NCI-H345 (cell line): Measurements from ENCODE around the gene ZNHIT1.
"Not testable (repeated sequence)": the region's sequence is repeated elsewhere in the genome, so short reads cannot be mapped to it uniquely, and the experiment has no call there.

Experiments used
- DNase-seq: peaks from one replicate; lab custom pipeline; 2025; lab: John Stamatoyannopoulos, UW

ZNHIT1 gene

DNA sequence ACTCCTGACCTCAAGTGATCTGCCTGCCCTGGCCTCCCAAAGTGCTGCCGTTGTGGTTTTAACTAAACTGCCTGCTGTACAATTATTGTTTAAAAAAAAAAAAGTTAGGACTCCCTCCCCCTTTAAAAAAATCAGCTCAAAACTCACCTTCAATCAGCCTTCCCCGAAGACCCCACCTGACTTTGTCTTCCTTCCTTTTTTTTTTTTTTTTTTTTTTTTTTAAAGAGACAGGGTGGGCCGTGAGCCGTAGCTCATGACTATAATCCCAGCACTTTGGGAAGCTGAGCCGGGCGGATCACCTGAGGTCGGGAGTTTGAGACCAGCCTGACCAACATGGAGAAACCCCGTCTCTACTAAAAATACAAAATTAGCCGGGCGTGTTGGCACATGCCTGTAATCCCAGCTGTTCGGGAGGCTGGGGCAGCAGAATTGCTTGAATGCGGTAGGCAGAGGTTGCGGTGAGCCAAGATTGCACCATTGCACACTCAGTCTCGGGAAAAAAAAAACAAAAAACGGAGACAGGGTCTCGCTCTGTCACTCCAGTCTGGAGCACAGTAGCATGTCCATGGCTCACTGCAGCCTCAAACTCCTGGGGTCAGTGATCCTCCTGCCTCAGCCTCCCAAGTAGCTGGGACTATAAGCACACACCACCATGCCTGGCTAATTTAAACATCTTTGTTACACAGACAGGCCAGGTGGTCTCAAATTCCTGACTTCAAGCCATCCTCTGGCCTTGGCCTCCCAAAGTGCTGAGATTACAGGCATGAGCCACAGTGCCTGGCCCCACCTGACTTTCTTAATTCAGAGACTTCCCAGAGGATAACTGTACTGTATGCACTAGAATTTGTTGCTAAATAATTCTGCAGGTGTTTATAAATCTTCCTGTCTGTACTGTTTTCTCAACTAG lies 23.7 kb downstream of the ZNHIT1 start:
- DNase-seq, result no peak

DNA sequence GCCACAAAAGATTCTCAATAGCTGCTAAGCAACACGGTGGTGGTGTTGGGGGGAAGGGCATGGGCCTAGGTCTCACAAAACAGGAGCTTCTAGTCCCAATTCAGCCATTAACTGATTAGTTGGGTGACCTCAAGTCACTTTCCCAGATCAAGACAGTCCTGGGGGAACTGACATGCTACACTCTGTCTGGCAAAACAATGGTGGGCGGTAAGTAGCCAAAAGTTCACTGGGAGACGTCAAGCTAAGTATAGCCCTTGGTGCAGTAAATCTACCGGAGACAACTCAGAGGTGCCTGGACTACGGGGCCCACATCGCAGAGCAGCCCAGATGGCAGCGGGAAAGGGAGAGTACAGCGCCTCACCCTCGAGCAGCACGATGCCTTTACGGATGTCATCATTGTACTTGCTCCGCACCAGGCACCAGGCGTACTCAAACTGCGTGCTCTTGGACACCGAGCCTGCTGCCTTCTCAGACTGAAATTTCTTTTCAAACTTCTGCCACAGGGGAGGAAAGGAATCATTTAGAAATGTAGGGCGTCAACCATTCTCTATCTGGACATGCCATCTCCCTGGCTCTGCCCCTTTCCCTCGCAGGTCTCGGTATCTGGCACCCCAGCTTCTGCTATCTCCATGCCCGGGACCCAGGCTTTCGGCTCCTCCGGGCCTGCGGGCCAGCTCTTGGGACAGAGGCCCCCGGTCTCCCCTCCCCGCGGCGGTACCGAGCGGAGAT lies 25.8 kb downstream of the ZNHIT1 start:
- no peak for DNase-seq

DNA sequence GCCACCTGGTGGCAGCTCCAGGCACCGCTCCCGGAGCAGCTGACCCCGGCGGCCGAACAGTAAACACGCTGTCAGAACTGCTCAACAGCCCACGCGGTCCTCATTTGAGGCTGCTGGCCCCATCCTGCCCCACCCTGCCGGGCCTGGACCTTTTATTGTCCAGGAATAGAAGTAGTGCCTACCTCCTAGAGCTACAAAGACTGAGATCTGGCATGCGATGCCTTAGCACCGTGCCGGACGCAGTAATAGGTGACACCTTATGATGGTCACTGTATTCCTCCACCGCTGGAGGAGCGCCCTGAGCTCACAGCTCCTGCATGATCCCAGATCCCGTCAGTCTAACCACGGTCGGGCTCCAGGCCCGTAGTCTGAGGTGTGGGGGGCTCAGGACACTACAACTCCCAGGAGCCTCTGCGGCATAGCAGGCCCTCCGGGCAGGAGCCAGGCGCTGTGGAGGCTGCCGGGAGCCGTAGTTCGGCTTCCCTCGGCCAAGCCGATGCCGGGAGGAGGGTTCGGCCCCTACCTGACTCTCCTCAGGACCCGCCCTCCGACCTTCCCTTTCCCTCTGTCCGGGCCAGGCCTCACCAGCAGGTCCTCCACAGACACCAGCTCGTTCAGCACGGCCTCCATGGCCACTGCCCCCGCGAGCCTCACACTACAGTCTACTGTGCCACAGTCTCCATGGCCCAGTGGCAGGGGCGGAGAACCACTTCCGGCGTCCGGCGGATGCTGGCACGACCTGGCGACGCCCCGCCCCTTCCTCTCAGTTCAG lies 26.6 kb downstream of the ZNHIT1 start, which contains the start of gene FIS1:
Gene FIS1 (minus strand): TSS at position 707 of the 772 bp plus-strand sequence. CDS start 77 bp downstream, at position 630.
- peak; percentile 94 for DNase-seq

DNA sequence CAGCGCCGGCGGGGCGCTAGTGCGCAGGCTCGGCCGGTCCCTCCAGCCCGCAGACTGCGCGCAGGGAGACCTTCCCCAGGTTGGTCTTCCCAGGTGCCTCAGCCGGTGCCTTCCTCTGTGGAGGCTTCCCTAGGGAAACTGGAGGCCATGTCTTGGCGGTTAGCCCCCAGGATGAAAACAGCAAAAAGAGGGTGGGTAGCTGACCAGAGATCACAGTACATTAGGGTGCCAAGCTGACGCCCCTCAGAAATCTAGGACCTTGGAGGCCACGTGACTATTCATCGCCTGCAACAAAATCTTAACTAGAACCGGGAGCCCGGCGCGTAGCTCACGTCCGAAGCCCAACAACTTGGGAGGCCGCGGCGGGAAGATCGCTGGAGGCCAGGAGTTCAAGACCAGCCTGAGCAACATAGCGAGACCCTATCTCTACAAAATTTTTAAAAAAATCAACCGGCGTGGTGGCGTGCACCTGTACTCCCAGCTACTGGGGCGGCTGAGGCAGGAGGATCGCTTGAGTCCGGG lies 27.2 kb downstream of the ZNHIT1 start:
- no peak for DNase-seq

DNA sequence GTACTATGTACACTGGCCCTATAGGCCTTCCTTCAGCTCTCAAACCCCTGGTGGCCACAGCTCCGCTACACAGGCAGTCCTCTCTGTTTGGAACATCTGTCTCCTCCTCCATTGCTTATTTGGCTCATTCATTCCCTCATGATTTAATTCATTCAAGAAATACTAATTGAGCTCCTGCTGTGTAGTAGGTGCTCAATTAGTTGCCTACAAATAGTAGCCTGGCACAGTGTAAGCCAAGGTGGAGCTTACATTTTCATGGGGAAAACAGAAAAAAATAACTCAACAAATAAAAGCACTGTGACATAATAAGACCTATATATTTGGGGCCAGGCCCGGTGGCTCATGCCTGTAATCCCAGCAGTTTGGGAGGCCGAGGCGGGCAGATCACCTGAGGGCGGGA lies 30.3 kb downstream of the ZNHIT1 start:
- DNase-seq, result no peak

DNA sequence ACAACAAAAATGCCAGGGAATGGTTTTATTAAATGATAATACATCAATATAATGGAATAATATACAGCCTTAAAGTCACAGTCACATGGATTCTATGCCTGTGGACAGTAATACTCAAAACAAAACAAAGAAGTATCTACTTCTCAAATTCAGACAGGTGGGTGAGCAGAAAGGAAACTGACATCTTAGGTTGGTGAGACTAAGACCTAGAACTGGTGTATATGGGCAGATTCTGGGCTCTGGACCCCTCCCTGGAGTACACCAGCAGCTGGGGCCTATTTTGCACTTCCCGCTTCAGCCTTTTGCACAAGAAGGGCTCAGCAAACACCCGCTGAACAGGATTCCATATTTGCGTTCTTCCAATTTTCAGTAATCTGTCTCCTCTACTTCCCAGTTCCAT lies 32.4 kb downstream of the ZNHIT1 start:
- DNase-seq, result no peak

DNA sequence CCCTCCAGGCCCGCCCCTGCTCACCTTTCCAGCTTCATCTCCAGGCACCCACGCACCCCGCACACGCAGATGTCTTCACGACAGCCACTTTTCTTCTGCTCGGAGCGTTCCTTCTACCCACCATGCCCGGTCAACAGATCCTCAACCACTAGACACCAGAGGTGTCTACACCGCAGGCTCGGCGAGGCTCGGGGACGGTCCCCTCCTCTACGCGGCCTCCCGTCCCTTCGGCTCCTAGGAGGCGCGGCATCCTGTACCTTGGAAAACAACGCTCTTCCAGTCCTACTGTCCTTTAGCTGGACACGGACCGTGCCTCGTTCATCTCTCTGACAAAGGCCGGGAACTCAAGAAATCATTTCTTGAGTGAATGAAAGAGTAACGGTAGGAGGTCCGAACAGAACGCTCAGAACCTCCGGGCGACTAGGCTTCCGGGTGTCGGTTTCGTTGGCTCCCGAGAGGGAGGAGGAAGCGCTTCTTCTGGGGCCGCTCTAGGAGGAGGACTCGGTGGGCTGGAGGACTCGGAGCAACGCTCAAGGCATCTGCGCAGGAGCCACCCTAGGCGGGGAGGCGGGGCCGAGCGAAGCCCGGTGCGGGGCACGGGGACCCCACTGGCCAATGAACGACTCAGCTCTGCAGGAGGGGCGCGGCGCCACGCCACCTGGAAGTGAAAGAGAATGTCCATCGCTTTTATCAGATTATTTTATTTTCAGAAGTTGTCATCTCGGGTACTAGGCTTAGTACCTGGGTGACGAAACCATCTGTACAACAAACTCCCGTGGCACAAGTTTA lies 34.1 kb downstream of the ZNHIT1 start:
- peak; percentile 98 for DNase-seq

DNA sequence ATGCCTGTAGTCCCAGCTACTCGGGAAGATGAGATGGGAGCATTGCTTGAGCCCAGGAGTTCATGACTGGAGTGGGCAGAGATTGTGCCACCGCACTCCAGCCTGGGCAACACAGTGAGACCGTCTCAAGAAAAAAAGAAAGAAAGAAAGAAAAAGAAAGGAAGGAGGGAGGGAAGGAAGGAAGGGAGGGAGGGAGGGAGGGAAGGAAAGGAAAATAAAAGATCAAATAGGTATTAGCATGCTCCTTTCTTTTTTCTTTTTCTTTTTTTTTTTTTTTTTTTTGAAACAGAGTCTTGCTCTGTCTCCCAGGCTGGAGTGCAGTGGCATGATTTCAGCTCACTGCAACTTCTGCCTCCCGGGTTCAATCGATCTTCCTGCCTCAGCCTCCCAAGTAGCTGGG lies 35.2 kb downstream of the ZNHIT1 start:
- DNase-seq, result not testable (repeated sequence)

DNA sequence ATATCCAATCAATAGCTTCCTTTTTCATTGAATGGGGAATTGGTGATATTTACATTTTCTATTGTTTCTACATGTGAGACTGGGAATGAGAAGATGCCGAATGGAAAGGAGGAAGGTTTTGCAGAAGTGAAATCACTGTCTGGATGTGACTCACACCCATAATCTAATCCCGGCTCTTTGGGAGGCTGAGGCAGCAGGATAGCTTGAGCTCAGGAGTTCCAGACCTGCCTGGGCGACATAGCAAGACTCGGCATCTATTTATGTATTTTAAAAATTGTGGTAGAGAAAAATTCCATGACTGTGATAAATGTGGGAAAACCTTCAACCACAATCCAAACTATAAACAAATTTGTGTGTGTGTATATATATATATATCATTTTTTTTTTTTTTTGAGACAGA lies 37.8 kb downstream of the ZNHIT1 start:
- DNase-seq, result no peak

DNA sequence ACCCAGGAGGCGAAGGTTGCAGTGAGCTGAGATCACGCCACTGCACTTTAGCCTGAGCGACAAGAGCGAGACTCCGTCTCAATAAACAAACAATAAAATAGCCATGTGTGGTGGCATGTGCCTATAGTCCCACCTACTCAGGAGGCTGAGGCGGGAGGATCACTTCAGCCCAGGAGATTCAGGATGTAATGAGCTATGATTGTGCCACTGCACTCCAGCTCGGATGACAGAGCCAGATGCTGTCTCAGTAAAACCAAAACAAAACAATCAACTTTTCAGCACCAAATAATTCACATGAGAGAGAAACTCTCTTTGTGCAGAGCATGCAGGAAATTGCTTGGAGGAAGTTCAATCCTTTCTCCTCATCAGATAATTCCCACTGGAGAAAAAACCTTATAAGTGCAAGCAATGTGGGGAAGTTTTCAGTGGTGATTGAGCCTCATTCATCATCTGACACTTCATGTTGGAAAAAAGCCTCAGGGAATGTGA lies 40.3 kb downstream of the ZNHIT1 start:
- DNase-seq, result no peak

DNA sequence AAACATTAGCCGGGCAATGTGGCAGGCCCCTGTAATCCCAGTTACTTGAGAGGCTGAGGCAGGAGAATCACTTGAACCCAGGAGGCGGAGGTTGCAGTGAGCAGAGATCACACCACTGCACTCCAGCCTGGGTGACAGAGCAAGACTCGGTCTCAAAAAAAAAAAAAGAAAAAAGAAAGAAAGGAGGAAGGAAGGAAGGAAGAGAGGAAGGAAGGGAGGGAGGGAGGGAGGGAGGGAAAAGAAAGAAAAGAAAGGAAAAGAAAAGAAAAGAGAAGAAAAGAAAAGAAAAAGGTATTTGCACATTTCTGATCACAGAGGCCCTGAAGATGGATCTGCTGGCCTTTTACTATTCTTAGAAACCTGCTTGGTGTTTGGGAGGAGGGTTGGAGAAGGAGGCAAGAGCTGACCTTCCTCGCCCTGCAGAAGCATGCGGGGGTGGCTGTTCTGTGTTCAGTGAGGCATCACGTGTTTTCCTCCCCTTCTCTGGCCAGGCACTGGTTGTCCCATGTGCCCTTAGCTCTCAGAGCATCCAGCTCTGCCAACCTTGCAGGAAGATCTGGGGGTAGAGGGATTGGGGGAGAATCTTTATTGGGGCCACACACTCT lies 46.2 kb downstream of the ZNHIT1 start:
- DNase-seq, result not testable (repeated sequence)

DNA sequence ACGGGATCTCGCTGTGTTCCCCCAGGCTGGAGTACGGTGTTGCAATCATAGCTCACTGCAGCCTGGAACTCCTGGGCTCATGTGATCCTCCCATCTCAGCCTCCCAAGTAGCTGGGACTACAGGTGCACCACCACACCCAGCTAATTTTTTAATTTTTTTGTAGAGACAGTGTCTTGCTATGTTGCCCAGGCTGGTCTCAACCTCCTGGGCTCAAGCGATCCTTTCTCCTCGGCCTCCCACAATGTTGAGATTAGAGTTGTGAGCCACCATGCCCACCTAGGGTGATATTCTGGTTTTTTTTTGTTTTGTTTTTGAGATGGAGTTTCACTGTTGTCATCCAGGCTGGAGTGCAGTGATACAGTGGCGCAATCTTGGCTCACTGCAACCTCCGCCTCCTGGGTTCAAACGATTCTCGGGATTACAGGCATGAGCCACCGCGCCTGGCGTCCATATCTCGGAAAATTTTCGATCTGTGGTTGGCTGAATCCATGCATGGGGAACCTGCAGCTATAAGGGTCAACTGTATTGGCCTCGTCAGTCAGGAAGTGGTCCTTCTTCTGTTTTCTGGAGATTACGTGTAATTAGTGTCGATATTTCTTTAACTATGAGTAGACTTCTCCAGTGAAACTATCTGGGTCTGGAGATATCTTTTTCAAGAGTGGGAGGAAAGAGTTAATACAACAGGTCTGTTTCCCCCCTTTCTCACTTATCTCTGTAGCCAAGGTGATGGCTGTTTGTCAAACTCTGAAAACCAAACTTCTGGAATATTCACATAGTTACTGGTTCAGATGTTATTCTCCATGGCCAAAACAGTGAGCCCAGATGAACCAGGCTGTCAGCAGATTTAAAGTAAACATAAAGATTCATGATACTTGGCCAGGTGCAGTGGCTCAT lies 47.9 kb downstream of the ZNHIT1 start:
- no peak for DNase-seq

DNA sequence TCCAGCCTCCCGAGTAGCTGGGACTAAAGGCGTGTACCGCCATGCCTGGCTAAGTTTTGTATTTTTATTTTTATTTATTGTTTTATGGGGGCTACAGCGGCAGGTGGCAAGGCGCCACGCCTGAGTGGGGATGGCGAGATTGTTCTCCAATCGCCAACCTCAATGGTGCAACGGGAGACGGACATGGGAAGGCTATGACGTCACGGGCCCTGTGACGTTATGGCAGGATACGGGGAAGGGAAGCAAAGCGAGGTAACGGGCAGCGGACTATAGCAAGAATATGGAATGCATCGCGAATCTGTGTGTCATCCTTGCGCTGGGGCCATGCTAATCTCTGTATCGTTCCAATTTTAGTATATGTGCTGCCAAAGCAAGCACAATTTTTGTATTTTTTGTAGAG lies 51.7 kb downstream of the ZNHIT1 start:
- no peak for DNase-seq

DNA sequence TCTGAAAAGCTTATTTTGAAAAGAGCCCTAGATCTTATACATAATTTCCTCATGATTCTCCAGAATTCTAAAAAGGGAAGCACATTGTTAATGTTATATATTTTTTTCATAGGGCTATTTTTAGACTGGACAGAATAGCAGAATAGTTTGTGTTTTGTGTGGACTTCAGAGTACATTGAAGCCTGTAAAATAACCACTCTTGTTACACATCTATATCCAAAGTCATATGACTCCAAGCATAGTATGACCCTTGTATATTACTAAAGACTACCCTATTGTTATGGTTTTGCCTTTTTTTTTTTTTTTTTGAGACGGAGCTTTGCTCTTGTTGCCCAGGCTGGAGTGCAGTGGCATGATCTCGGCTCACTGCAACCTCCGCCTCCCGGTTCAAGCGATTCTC lies 53.1 kb downstream of the ZNHIT1 start:
- DNase-seq, result no peak

DNA sequence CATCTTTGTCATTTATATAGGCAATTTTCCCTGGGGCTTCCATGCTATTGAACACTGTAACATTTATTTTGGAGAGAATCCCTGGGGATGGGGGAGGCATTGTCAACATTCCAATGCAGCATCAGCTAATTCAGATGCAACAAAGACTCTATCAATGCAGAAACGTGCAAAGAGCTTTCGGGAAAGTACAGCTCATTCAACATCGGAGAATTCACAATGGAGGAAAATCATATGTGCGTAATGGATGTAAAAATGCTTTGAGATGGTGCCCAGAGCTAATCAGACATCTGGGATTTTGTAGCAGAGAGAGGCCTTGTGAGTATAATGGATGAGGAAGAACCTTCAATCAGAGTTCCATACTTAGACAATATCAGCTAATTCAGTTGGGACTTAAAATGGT lies 55.2 kb downstream of the ZNHIT1 start:
- no peak for DNase-seq
